ENCODE data around the gene BOLL. TPM values are rescaled to one million over a fixed set of nuclear protein-coding genes. Genes with fewer than 3 reads are reported as not detected.
"Not testable (repeated sequence)": the region's sequence is repeated elsewhere in the genome, so short reads cannot be mapped to it uniquely, and the experiment has no call there.

The BOLL gene
- polyA plus RNA-seq, 2 of the 4 experiments (the other 2 are of a cell fraction) = not detected

DNA sequence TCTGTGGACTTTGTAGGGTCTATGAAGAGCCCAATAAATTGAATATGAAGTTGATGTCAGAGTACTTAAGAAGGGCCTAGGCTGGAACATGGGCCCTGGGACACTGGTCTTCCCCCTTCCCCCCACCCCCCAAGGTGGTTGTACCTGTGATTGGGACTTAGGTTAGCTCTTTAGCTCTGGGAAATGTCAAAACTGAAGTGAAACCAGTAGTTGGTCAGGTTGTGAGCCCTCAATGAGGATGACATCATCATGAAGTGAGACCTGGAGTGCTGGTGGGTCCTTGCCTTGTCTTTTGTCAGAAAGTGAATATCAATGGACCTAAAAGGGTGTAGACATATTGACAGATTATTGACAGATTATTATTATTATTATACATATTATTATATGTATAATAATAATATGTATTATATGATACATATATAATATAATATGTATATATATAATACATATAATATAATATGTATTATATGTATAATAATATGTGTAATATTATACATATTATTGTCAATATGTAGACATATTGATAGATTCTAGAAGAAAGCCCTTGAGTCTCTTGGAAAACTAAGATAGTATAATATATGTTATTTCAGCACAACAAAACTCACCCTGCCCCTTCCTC is 74.6 kb downstream of the BOLL start:
- POLR2A ChIA-PET = no interaction called here
- Histone ChIP-seq H3K4me3 (no peak overlapping the region), H3K4me1 (peaks cover 27% of the 10 kb centered on the region), H3K4me2 (no peak overlapping the region), H3K9me3 (no peaks in the 10 kb centered on the region), H3K27ac (no peak overlapping the region)
- CTCF ChIA-PET = no interaction called here
- DNase-seq (ENCODE audit: low read depth in 1 of 2, low spot score in 1 of 2) = no peak
- TF ChIP-seq RAD21 (conservative IDR thresholded peaks at IDR 0.05 in 1 of 2, IDR thresholded peaks at IDR 0.05 in 1 of 2) = no peak
- no peak for TF ChIP-seq NFE2L2 (conservative IDR thresholded peaks at IDR 0.05; ENCODE audit: low read length)
- no peak for TF ChIP-seq FOSL2 (IDR thresholded peaks at IDR 0.05)
- no peak for TF ChIP-seq FOSL2 (CRISPR knock-in tag; IDR thresholded peaks at IDR 0.05)
- TF ChIP-seq, protein P1, sequence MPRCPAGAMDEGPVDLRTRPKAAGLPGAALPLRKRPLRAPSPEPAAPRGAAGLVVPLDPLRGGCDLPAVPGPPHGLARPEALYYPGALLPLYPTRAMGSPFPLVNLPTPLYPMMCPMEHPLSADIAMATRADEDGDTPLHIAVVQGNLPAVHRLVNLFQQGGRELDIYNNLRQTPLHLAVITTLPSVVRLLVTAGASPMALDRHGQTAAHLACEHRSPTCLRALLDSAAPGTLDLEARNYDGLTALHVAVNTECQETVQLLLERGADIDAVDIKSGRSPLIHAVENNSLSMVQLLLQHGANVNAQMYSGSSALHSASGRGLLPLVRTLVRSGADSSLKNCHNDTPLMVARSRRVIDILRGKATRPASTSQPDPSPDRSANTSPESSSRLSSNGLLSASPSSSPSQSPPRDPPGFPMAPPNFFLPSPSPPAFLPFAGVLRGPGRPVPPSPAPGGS (IDR thresholded peaks at IDR 0.05) = no peak
- TF ChIP-seq ZC3H11A (IDR thresholded peaks at IDR 0.05) = no peak
- TF ChIP-seq SREBF2 (IDR thresholded peaks at IDR 0.05) = no peak
- TF ChIP-seq HOXB5 (CRISPR knock-in tag; IDR thresholded peaks at IDR 0.05) = no peak
- no peak for TF ChIP-seq JUNB (IDR thresholded peaks at IDR 0.05)
- no peak for TF ChIP-seq ESRRA (IDR thresholded peaks at IDR 0.05; ENCODE audit: borderline replicate concordance, low read length)
- FAIRE-seq = no peak
- ATAC-seq = no peak

DNA sequence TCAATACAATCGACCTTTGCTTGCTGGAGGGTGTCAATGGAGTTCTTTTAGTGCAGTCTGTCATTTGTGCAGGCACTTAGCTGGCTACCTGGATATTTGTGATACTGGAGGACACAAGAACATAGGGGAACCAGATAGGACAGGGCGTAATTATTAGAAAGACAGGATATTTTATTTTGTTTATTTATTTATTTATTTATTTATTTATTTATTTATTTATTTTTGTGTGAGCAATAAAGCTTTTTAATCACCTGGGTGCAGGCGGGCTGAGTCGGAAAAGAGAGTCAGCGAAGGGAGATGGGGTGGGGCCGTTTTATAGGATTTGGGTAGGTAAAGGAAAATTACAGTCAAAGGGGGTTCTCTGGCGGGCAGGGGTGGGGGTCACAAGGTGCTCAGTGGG is 76.0 kb downstream of the BOLL start:
- FAIRE-seq; DNase-seq (ENCODE audit: low read depth in 1 of 2, low spot score in 1 of 2); POLR2A ChIA-PET; H3K9me3 ChIP-seq; CTCF ChIA-PET; H3K27ac ChIP-seq; ATAC-seq; H3K4me3 ChIP-seq: not testable (repeated sequence)
- WGBS (ENCODE audit: missing lambda C conversion rate) = 84% methylated on average over 7 of the region's 7 CpGs
- Histone ChIP-seq H3K4me2 (peak overlapping the region; percentile 87), H3K4me1 (peaks cover 30% of the 10 kb centered on the region)

DNA sequence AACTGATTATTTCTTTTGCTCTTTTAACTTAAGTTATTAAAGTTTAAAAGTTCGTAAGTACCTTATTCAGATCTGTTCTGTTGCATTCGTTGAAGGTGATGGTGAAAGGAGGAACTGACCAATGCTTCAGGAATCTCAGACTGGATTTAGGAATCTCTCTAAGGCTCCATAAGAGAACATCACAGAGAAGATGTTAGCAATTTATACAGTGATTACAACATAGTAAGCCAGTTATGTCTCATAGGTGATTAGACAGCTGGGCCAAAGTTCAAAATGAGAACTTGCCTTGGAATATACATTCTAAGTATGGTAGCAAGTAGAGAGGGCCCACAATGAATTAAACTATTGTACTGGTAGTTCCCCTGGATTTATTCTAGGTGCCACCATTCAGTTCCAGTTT is 76.8 kb downstream of the BOLL start:
- H3K4me2 ChIP-seq = peak overlapping the region; percentile 87
- TF ChIP-seq, protein P2, sequence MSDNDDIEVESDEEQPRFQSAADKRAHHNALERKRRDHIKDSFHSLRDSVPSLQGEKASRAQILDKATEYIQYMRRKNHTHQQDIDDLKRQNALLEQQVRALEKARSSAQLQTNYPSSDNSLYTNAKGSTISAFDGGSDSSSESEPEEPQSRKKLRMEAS (IDR thresholded peaks at IDR 0.05) = no peak
- TF ChIP-seq RNF2 (IDR thresholded peaks at IDR 0.05; ENCODE audit: borderline replicate concordance, low read depth) = no peak
- no peak for TF ChIP-seq MYC (IDR thresholded peaks at IDR 0.05; ENCODE audit: borderline replicate concordance, low read length)
- TF ChIP-seq, protein P3, sequence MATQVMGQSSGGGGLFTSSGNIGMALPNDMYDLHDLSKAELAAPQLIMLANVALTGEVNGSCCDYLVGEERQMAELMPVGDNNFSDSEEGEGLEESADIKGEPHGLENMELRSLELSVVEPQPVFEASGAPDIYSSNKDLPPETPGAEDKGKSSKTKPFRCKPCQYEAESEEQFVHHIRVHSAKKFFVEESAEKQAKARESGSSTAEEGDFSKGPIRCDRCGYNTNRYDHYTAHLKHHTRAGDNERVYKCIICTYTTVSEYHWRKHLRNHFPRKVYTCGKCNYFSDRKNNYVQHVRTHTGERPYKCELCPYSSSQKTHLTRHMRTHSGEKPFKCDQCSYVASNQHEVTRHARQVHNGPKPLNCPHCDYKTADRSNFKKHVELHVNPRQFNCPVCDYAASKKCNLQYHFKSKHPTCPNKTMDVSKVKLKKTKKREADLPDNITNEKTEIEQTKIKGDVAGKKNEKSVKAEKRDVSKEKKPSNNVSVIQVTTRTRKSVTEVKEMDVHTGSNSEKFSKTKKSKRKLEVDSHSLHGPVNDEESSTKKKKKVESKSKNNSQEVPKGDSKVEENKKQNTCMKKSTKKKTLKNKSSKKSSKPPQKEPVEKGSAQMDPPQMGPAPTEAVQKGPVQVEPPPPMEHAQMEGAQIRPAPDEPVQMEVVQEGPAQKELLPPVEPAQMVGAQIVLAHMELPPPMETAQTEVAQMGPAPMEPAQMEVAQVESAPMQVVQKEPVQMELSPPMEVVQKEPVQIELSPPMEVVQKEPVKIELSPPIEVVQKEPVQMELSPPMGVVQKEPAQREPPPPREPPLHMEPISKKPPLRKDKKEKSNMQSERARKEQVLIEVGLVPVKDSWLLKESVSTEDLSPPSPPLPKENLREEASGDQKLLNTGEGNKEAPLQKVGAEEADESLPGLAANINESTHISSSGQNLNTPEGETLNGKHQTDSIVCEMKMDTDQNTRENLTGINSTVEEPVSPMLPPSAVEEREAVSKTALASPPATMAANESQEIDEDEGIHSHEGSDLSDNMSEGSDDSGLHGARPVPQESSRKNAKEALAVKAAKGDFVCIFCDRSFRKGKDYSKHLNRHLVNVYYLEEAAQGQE (IDR thresholded peaks at IDR 0.05) = no peak
- TF ChIP-seq, protein P4, sequence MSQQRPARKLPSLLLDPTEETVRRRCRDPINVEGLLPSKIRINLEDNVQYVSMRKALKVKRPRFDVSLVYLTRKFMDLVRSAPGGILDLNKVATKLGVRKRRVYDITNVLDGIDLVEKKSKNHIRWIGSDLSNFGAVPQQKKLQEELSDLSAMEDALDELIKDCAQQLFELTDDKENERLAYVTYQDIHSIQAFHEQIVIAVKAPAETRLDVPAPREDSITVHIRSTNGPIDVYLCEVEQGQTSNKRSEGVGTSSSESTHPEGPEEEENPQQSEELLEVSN (IDR thresholded peaks at IDR 0.05; ENCODE audit: borderline replicate concordance, low read depth) = no peak
- no peak for TF ChIP-seq NPAS2 (CRISPR knock-in tag; IDR thresholded peaks at IDR 0.05; ENCODE audit: borderline replicate concordance)
- no peak for TF ChIP-seq KDM1A (IDR thresholded peaks at IDR 0.05; ENCODE audit: low read depth)
- no peak for TF ChIP-seq JUNB (IDR thresholded peaks at IDR 0.05)
- TF ChIP-seq POLR2A (IDR thresholded peaks at IDR 0.05; ENCODE audit: low read length) = no peak
- TF ChIP-seq TFCP2L1 (CRISPR knock-in tag; IDR thresholded peaks at IDR 0.05) = no peak
- no peak for TF ChIP-seq CBX8 (IDR thresholded peaks at IDR 0.05)
- no peak for TF ChIP-seq RAD21 (conservative IDR thresholded peaks at IDR 0.05 in 1 of 2, IDR thresholded peaks at IDR 0.05 in 1 of 2)
- no peak for TF ChIP-seq KDM5A (IDR thresholded peaks at IDR 0.05)
- TF ChIP-seq, protein P5, sequence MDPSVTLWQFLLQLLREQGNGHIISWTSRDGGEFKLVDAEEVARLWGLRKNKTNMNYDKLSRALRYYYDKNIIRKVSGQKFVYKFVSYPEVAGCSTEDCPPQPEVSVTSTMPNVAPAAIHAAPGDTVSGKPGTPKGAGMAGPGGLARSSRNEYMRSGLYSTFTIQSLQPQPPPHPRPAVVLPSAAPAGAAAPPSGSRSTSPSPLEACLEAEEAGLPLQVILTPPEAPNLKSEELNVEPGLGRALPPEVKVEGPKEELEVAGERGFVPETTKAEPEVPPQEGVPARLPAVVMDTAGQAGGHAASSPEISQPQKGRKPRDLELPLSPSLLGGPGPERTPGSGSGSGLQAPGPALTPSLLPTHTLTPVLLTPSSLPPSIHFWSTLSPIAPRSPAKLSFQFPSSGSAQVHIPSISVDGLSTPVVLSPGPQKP (IDR thresholded peaks at IDR 0.05; ENCODE audit: low read depth, low read length) = no peak
- no peak for TF ChIP-seq EP300 (IDR thresholded peaks at IDR 0.05)
- no peak for TF ChIP-seq ZSCAN20 (CRISPR knock-in tag; IDR thresholded peaks at IDR 0.05)
- no peak for TF ChIP-seq BHLHE40 (IDR thresholded peaks at IDR 0.05; ENCODE audit: low read depth, low read length)
- TF ChIP-seq, protein P6, sequence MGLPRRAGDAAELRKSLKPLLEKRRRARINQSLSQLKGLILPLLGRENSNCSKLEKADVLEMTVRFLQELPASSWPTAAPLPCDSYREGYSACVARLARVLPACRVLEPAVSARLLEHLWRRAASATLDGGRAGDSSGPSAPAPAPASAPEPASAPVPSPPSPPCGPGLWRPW (IDR thresholded peaks at IDR 0.05) = no peak
- no peak for TF ChIP-seq GATA3 (IDR thresholded peaks at IDR 0.05; ENCODE audit: borderline replicate concordance)
- CTCF ChIA-PET = interaction anchor here (0.7 to 1.5 kb wide), 2 partner anchors 8 to 52 kb away, joined by 3 to 4 read pairs; no protein-coding TSS in a partner anchor
- DNase-seq (ENCODE audit: low read depth in 1 of 2, low spot score in 1 of 2) = no peak
- POLR2A ChIA-PET = no interaction called here
- H3K4me3 ChIP-seq = peak overlapping the region; percentile 64; the same call in 1 of the 3 replicates
- WGBS (ENCODE audit: missing lambda C conversion rate) = 24% methylated on average over 2 of the region's 2 CpGs
- no peaks in the 10 kb centered on the region for H3K9me3 ChIP-seq
- ATAC-seq = no peak
- H3K27ac ChIP-seq = 0 out of 6 replicates have a peak overlapping the region, but pooled peaks of 1 of the 2 experiments have one; percentile 18
- no peak for FAIRE-seq
- peaks cover 30% of the 10 kb centered on the region for H3K4me1 ChIP-seq

Data from A549 (cell line).